HG03025 (cell line): ENCODE results near the gene P2RX6.
"Not testable (repeated sequence)": the region's sequence is repeated elsewhere in the genome, so short reads cannot be mapped to it uniquely, and the experiment has no call there.

Experiments used
- ATAC-seq: cut with Tn5 transposase; IDR thresholded peaks from one replicate; pipeline ENCODE4 v1.9.1; 2021; ENCODE audit warnings: mild to moderate bottlenecking, moderate library complexity; ENCODE audit not compliant: unreplicated experiment, low FRiP score

P2RX6 gene

DNA sequence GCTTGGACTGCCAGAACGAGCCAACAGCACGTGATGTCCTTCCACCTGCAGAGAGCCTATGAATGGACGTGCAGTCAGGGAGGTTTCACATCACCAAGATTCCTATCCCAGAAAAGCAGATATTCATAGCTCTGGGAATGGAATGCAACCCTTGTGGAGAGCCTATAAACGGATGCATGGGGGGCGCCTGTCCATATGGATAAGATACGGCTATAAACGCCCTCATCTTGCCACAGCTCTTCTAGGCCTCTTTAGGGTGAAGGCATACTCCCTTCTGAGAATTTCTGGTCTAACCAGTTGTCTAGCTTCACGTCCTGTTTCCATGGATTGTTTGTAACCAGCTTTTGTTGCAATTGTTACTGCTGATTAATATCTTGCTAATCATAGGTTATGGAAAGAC lies 56.8 kb downstream of the P2RX6 start:
- not testable (repeated sequence) for ATAC-seq

DNA sequence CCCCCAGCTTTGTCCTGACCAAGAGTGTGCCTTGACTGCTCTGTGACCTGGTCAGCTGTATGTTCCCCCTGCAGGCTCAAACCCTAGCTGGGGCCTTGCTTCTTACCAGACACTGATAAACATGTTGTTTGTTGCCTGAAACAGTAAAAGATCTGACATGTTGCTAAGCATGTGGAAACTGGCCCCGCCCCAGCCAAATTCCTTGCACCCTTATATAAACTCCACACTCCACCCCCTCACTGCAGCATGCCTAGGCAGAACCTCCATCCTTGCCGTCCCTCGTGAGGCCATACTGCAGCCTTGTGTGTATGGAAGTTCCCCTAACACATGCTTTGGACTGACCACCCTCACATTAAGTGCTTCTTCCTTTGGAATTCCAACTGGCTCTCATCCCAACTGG lies 58.1 kb downstream of the P2RX6 start:
- ATAC-seq: no peak

DNA sequence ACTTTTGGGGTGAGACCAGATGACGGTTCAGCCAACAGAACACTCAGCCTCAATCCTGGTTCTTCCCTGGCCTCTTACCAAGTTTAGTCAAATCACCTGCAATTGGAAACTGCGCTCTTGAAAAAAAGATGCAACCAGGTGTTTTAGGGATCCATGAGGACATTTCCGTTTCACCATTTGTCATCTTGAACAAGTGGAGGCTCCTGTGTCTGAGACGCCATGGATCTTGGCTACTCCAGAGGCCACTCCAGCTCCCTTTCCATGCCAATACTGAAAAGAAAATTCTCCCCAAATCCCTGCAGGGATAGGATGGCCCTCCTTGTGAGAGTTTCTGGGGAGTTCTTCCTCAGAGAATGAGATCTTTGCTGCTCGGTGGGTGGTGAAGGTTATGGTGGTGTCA lies 58.5 kb downstream of the P2RX6 start:
- ATAC-seq: no peak

DNA sequence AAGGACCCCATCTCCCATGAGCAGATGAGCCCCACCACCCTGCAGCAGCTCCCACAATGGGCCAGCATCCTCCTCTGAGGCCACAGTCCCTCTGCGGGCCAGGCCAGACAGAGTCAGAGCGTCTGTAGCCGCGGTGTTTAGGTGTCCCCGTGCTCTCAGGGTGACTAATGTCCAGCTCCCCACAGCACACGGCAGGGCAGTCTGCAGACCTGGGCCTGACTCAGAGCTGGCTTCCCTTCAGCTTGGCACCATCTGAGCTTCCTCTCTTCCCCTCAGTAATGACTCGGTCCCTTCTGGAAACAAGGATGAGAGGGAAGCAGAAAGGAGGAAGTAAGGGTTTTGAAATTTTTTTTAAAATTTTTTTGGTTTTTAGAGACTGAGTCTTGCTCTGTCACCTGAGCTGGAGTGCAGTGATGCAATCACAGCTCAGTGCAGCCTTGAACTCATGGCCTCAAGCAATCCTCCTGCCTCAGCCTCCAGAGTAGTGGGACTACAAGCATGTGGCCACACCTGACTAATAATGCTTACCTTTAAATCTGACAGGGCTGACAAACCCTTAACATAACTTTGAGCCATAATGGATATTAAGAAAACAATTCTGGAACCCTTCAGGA lies 59.2 kb downstream of the P2RX6 start:
- no peak for ATAC-seq

GRCh38 chr22:21075516-21076138 lies 60.7 kb downstream of the P2RX6 start:
- no peak for ATAC-seq

DNA sequence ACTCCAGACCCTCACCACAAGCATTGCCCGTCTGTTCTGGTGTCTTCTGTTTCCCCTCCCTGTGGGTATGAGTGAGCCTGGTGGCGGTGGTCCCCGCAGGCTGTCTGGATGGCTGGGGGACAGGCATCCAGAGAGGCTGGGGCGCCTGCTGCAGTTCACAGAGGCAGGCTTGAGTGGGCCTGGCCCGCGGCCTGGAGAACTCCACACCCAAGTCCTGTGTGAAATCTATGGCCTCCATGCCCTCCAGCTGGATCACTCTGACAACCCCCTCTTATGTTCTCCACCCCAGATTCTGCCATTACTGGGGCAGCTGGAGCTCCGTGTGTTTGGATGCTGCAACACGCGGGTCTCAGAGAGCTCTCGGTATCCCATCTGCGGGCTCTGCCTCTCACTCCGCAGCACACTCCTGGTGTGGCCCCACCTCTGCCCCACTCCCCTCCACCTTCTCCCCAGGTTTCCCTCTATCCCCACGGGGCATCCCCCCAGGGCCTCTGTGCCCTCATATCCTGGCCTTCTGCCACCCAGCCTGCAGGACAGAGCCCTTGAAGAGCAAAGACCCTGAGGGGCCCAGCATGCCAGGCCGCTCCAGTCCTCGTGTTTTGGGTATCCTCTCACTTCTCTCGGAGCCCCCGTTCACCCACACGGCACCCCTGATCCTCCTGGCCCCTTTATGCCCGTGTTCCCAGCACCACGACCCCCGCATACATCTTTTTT lies 62.1 kb downstream of the P2RX6 start:
- ATAC-seq: no peak
